Activated naive CD4-positive, alpha-beta T cell (primary cell): ENCODE data around the gene EFCAB13.

Experiments
- DNase-seq, 4 experiments: peaks; one replicate each; lab custom pipeline; 2025; lab: John Stamatoyannopoulos, UW

Gene EFCAB13

DNA sequence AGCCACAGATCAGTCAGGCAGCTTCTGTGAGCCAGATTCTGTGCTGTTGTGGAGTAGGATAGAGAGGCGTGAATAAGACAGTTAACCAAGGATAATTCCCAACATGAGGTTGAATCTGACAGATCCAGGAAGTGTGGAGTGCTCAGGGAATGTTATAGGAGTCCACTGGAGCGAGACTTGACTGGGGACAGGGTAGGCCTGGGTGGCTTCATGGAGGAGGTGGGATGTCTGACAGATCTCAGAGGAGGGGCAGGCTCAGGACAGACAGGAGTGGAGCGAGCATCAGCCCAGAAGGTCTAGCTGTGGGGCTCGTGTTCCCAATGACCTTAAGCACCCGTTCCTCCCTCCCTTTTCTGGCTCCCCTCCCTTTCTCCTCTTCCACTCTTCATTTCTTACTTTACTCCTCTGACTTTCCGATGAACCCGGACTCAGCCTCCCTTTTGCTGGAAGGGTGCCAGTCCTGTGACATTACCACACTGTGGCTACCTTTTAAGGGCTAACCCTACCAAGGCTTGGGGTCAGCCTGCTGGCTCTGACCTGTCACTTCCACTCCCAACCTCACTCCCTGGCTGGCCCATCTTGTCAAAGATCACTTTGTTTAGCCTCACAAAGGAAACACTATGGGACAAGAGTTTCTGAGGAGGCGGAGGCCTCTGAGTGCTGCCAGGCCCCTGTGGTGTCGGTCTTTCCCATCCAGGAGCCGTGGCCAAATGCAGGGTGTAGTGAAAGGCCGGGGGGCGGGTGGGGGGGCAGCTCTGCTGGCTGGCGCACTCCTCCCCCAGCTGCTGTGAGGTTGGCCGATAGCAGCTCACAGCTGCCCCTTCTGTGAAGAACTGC is 28.5 kb upstream of the EFCAB13 start:
- no peak for DNase-seq

DNA sequence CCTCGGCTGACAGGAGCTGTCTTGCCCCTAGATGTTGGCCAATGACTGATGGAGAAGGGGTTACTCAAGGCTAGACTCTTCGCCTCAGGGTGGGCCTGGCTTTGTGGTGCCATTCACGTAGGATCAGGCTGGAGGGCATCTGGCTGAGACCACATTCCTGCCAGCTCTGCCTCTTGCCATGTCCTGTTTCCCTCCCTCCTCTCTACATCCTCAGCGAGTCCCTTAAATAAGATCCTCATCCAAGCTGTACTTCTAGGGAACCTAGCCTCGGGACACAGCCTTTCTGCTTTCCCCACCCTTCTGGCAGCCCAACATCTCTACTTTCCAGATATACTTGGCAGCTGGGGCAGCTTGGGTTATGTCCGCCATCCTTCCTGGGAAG is 27.9 kb upstream of the EFCAB13 start:
- no peak for DNase-seq

DNA sequence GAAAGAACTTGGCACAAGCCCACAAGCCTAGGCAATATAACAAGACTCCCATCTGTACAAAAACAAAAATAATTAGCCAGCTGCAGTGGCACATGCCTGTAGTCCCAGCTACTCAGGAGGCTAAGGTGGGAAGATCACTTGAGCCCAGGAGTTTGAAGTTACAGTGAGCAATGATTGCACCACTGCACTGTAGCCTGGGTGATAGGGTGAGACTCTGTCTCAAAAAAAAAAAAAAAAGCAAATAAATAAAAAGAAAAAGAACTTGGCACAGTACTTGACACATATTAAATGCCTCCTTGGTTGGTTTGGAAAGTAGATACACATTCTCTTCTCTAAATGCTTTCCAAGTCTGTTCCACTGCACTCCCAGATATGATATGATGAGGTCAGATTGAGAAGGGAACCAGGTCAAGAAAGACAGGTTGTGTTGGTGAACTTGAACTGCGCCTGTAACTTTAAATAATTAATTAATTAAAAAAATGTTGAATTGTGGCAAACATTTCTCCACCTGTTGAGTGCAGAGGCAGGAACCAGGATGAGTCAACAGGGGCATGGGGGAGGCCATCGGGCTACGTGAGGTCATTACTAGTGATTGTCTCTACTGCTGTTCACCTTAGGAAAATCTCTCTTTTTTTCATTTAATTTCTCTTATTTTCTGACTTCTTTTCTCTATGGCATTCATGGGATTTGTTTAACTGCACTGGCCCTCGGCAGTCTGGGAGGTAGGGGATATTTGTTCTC is 25.9 kb upstream of the EFCAB13 start:
- DNase-seq = no peak

DNA sequence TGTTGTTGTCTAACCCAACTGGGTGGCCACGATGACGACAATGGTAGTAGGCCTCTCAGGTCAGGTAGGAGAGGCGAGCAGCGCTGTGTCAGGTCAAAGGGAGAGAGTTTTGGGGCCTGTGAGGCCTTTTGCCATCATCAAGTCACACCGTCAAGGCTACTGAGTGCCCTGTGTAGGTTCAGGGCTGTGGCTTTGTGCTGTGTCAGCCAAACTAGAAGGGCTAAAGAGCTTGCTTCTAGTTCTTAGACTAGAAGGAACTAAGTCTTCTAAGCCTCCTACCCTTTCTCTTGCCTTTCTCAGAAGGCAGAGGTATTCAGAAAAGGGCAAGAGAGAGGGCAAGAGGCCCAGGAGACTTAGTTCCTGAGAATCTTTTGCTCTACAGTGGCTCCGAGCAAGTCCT is 25.0 kb upstream of the EFCAB13 start:
- no peak for DNase-seq

DNA sequence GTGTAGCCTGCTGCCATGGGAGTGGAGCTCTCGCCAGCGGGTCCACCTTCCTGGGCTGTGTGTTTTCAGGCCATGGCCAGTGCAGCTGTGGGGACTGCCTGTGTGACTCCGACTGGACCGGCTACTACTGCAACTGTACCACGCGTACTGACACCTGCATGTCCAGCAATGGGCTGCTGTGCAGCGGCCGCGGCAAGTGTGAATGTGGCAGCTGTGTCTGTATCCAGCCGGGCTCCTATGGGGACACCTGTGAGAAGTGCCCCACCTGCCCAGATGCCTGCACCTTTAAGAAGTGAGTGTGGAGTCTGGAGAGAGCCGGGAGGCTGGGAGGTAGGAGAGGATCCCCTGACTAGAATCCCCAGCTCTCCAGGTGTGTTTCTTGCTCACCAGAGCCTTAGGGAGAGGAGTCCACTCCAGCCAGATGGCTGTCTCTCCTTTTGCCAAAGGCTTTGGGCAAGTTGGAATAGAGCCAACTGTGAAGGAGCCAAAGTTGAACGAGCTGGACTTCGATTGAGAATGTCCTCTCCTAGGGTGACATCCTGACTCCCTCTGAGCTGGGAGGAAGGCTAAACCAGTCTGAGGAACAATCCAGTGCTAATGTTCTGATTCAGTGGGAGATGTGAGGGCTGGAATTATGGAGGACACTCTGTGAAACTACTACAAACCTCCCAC is 24.4 kb upstream of the EFCAB13 start:
- no peak for DNase-seq

DNA sequence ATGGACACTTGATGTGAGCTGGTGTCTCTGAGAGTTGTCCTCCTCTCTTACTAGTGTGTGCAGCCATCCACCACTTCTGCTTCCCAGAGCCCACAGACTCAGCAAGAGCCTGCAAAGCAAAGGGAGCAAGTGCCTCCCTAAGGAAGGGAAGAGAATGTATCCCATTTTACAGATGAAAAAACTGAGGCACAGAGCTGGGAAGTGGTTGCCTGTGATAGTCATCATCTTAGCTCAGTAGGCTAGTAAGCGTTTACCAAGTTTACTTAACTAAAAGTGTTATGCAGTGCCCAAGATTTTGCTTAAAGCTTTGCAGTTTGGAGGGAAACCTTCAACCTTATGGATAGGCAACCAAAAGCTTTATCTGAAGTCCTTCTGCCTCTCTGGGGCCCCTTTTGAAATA is 23.0 kb upstream of the EFCAB13 start:
- DNase-seq = no peak

DNA sequence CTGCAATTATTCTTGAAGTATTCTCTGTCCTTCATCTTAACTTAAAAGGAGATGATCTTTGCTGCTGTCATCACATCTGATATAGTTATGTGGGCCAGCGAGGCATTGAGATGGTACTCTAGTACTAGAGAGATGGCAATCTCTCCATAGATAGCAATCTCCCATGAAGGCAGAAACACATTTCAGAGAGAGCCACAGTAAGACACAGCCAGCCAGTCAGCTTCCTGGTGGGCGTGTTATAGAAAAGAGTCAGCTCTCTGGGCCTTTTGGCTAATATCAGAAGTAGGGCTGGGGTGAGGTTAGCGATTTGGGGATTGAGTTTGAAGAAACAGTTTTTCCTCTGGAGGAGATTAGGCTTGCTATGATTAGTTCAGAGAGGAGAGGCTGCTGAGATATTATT is 22.6 kb upstream of the EFCAB13 start:
- no peak for DNase-seq

DNA sequence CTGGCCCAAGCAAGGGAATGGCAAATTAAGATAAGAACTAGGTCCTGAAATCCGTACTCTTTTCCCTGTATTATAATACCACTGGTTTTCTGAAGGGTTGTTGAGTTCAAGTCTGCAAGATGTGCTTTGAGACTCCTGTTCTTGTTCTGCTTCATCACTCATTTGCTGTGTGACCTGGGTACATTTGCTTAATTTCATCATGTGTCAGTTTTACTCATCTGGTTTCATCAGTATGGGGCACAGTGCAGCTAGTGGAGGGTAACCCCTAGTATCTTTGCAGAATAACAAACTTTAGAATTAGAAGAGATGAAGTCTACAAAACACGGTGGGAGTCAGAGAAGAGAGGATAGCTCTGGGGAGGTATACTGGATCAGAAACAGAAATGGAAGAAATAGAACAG is 21.9 kb upstream of the EFCAB13 start:
- no peak for DNase-seq

DNA sequence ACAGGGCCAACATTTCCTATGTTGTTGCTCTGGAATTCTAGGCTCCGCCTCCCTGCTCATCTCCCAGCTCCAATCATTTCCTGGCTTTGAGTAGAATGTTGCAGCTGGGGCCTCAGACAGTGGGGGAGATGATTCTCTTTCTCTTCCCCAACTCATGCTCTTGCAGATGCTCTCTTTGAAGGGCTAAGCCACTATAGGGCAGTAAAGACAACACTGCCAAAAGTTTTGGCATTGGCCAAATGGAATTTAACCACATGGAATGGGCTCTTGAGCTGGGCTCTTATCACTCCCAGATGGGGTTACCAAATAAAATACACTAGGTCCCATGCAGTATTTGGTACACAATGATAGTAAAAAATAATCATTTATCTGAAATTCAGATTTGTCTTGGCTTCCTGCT is 19.6 kb upstream of the EFCAB13 start:
- no peak for DNase-seq

DNA sequence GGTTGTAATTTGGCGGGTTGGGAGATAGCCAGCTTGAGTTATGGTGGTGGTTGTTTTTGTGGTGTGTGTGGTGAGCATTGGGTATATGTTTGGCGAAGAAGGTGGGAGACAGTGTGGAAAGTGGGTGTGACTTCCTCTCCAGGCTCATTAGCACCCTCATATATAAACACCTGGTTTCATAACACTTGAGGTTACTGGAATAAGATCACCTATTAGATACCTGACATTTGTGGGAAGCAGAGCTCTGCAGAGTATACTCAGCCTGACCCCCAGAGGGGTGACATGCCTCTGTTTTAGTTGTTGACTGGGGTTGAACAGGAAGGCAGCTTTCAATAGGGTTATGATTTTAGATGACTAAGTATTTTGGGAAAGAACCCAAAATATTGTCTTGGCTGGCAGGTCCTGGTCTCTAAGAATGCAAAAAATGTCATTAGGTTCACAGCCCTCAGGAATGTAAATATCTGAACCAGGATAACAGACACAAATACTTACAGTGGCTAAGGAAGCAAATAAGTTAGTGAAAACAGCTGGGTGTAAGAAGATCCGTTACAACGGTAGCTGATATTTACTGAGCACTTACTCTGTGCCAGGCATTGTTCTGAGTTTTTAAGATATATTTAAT is 18.3 kb upstream of the EFCAB13 start:
- no peak for DNase-seq

DNA sequence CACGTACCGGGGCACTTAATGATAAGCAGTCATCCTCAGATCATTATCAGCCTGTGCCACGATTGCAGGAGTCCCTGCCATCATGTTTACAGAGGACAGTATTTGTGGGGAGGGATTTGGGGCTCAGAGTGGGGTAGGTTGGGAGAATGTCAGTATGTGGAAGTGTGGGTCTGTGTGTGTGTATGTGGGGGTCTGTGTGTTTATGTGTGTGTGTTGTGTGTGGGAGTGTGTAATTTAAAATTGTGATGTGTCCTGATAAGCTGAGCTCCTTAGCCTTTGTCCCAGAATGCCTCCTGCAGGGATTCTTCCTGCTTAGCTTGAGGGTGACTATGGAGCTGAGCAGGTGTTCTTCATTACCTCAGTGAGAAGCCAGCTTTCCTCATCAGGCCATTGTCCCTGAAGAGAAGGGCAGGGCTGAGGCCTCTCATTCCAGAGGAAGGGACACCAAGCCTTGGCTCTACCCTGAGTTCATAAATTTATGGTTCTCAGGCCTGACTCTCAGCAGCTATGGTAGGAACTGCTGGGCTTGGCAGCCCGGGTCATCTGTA is 13.5 kb upstream of the EFCAB13 start:
- no peak for DNase-seq

DNA sequence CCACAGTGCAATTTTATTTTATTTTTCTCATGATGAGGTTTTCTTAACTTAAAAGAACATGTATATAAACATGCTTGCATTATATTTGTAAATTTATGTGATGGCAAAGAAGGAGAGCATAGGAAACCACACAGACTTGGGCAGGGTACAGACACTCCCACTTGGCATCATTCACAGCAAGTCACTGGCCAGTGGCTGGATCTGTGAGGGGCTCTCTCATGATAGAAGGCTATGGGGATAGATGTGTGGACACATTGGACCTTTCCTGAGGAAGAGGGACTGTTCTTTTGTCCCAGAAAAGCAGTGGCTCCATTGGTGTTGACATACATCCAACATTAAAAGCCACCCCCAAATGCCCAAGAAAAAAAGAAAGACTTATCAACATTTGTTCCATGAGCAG is 12.3 kb upstream of the EFCAB13 start:
- DNase-seq = no peak

DNA sequence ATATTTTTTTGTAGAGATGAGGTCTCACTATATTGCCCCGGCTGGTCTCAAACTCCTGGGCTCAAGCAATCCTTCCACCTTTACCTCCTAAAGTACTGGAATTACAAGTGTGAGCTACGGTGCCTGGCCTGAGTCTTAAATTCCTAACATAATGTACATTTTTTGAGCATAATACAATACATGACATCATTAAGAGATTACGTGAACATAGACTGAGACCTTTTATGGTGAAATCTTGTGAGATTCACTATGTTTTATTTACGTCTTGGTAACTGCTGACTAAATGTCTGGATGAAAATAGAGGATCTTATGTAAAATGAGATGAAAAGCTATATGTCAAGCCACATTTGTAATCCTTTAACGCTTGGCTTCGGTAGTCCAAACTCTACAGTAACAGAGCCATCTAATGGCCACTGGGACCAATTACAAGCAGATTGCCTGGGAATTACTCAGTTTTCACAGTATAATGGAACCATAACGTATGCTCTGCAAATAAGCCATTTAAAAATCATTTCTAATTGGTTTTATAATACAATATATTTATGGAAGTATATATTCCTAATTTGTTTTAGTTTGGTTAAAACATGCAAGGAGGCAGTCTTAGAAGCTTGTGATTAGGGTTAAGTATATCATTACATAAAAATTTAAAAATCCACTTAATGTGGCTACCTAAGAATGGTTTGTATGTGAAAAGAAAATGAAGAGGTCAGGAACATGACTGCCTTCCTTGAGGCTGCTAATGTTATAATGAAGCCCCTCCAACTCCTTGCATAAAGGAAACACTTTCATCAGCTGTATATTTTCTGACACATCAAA is 8.1 kb upstream of the EFCAB13 start:
- no peak for DNase-seq

DNA sequence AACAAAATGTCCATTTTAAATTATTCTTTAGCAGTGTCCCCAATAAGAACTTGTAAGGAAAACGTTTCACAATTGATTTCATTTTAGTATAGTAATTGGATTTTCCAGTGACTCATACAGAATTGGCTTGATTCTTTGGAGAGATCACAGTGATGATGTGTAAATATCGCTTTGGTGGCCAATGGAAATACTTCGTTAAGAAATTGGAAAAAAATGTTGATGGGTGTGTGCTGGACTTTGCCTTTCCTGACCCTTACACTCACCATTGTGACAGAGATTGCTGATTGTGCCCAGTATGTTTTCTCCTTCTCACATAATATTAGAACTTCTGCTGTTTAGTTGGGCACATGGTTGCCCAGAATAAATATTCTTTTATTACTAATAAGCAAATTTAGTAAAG is 7.4 kb upstream of the EFCAB13 start:
- DNase-seq = no peak

DNA sequence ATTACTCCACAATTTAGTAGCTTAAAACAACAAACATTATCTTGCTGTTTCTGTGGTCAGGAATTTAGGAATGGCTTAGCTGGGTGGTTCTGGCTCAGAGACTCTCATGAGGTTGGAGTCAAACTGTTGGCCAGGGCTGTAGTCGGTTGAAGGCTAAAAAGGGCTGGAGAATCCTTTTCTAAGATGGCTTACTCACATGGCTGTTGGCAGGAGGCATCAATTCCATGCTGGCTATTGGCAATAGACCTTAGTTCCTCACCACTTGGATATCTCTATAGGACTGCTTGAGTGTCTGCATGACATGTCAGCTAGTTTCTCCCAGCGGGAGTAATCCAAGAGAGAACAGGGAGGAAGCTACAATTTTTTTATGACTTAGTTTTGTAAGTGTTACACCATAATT is 6.6 kb upstream of the EFCAB13 start:
- no peak for DNase-seq

DNA sequence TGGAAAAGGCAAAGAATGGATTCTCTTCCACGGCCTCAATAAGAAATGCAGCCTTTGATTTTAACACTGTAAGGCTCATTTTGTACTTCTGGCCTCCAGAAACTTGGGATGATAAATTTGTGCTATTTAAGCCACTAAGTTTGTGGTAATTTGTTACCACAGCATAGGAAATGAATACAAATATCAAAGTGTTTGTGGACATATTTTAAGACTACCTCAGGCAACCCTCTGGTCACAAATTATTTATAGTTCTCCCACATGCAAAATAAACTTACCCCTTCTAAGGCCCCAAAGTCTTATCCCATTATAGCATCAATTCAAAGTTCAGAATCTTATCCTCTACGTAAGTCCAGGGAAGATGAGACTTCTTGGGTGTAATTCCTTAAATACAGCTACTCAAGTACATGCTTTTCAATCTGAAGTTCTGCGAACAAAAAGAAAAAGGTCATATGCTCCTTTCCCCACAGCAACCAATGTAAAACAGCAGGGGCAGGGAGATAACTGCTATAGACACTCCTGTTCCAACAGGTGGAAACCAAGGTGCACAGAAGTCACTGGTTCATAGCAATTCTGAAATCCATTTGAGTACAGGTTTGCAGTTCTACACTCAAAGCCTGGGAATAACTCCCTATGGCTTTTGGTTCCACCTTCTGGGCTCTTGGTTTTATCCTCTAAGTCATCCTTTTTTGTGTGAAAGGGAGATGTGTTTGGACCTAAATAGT is 5.4 kb upstream of the EFCAB13 start:
- no peak for DNase-seq

DNA sequence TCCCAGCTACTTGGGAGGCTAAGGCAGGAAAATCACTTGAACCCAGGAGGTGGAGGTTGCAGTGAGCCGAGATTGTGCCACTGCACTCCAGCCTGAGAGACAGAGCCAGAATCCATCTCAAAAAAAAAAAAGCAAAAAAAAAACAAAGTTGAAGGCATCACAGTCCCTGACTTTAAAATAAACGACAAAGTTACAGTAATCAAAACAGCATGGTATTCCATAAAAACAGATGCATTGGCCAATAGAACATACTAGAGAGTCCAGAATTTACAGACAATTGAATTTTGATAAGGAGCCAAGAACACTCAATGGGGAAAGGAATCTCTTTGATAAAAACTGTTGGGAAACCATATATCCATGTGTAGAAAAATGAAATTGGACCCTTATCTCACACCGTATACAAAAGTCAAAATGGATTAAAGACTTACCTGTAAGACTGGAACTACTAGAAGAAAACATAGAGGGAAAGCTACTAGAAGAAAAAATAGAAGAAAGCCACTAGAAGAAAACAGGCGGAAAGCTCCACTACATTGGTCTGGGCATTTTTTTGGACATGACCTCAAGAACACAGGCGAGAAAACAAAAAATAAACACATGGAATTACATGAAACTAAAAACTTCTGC is 2.8 kb upstream of the EFCAB13 start:
- DNase-seq = no peak

DNA sequence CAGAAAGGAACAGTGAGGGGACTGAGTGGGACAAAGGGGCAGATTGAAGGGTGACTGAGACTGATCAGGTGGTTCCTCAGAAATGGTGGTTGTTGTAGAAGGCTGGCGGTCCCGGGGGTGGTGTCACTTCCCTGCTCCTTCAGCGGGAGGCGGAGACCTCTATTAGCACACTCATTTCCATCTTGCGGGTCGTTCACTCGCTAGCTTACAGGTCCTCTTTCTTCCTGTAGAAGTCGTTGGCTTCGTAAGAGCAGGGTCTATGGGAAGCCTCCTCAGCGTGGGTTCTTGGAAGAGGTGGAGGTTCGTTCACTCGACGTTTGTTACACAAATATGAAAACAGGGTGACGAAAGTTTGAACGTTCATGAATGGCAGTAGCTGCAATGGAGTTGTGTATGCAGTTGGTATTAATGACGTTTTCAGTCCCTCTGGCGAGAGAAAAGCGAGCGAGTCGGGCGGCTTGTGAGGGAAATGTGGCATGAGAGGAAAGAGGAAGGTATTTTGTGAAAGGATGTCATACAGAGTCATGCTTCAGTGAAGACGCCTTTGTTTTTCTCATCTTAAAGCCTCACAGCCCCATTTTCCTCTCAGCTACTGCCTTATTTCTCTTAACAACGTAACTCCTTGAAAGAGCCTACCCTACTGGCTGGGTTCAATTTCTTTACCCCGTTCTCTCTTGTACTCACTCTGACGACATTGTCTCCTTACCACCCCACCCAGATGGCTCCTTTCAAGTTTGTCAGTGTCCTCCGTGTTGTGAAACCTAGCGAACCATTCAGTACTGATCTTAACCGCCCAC is 667 bp downstream of the EFCAB13 start:
- DNase-seq = peak in 3 of 4 experiments; percentile 16 to 40 (median 29)

DNA sequence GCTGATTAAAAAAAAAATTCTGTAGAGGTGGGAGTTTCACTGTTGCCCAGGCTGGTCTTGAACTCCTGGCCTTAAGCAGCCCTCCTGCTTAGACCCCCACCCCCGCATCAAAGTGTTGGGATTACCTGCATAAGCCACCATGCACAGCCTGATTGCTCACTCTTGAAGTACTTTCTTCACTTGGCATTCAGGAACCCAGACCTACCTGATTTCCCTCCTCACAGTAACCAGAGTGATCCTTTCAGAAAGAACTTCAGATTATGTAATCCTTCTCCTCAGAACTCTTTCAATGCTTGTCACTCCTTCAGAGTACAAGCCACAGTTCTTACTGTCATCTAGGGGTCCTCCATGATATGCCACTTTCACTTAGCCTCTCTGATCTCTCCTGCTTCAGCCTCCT is 1.4 kb downstream of the EFCAB13 start:
- DNase-seq = no peak
